Stimulated activated naive CD4-positive, alpha-beta T cell (primary cell): ENCODE data around the gene P4HA1.

ENCODE experiments used
- DNase-seq, 6 experiments: peaks; one replicate each; lab custom pipeline; 2025; lab: John Stamatoyannopoulos, UW

Gene P4HA1

GRCh38 chr10:72980348-72980747 lies 116.3 kb downstream of the P4HA1 start:
- DNase-seq = no peak

DNA sequence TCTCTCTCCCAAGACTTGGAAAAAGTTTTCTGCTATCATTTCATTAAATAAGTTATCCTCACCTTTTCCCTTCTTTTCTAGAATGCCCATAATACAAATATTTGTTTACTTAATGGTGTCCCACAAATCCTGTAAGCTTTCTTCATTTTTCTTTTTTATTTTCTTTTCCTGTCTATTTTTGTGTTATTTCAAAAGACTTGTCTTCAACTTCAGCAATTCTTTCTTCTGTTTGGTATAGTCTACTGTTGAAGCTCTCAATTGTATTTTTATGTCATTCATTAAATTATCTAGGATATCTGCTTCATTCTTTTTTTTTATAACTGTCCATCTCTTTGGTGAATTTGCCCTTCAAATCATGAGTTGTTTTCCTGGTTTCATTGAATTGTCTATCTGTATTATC lies 117.0 kb downstream of the P4HA1 start:
- DNase-seq = no peak

DNA sequence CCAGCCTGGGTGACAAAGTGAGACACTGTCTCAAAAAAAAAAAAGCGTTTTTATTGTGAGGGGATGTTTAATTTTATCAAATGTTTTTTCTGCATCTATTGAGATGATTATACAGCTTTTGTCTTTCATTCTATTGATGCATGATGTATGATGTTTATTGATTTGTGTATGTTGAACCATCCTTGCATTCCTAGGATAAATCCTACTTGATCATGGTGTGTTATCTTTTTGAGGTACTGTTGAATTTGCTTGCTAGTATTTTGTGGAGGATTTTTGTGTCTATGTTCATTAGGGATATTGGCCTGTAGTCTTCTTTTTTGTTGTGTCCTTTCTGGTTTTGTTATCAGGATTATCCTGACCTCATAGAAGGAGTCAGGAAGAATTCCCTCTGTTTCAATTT lies 119.8 kb downstream of the P4HA1 start:
- no peak for DNase-seq
